Tibial nerve (tissue), 4 donors: ENCODE measurements around the gene OR6V1. TPM values are rescaled to one million over a fixed set of nuclear protein-coding genes. Genes with fewer than 3 reads are reported as not detected.

Experiments
- DNase-seq, 2 donors: peaks; one replicate each; pipeline ENCODE4 v3.0.0-alpha.2; 2019; ENCODE audit warnings: low spot score in 2 of 2
- H3K27ac ChIP-seq, 4 donors: fragments of 200-600 bp; sonication (generic) in 3 of 4; one replicate each; pipeline ENCODE4 v1.5.1; 2017 to 2019; ENCODE audit warnings: mild to moderate bottlenecking in 1 of 4
- H3K27me3 ChIP-seq, 2 donors: fragments of 200-600 bp; sonication (generic) in 1 of 2; one replicate each; pipeline versions ENCODE4 v1.5.1 to v1.6.0; 2017 to 2019
- H3K36me3 ChIP-seq, 3 donors: fragments of 200-600 bp; sonication (generic); one replicate each; pipeline ENCODE4 v1.5.1; 2018 to 2019
- H3K4me1 ChIP-seq, 4 donors: fragments of 200-600 bp; sonication (generic) in 3 of 4; one replicate each; pipeline ENCODE4 v1.5.1; 2017 to 2019
- H3K4me3 ChIP-seq, 4 donors: fragments of 200-600 bp; sonication (generic) in 3 of 4; one replicate each; pipeline ENCODE4 v1.5.1; 2017 to 2019; ENCODE audit warnings: mild to moderate bottlenecking in 1 of 4, moderate library complexity in 1 of 4
- H3K9me3 ChIP-seq, 4 donors: fragments of 200-600 bp; sonication (generic) in 3 of 4; one replicate each; pipeline ENCODE4 v1.5.1; 2017 to 2019
- EP300 ChIP-seq, 2 donors: sonication (generic); formaldehyde crosslinking; IDR thresholded peaks; one replicate each; pipeline ENCODE4 v1.6.1; 2017; ENCODE audit warnings: antibody characterized with exemption in 2 of 2, mild to moderate bottlenecking in 1 of 2
- POLR2A ChIP-seq, 2 donors: fragments of 450-650 bp; IDR thresholded peaks; one replicate each; pipeline ENCODE4 v1.6.1; 2017; ENCODE audit warnings: antibody characterized with exemption in 2 of 2, mild to moderate bottlenecking in 2 of 2, moderate library complexity in 2 of 2
- WGBS, 2 donors: methylation state at CpG; one replicate each; pipeline ENCODE4 v1.1.5; 2018; 5-methylcytosine and 5-hydroxymethylcytosine counted together
- total RNA-seq, 4 donors: library from RNA; depleted of rRNA; stranded (reverse); fragments of >200 nt; gene quantifications; one replicate each; pipeline ENCODE4 v1.1.0, GENCODE V29; 2016
- TF ChIP-seq, protein P1 (sequence below), 5 experiments: fragments of 200-600 bp in 3 of 5; fragments of 450-650 bp in 2 of 5; sonication (generic) in 3 of 5; IDR thresholded peaks; one replicate each; pipeline ENCODE4 v1.5.1; 2016 to 2019; ENCODE audit warnings: antibody characterized with exemption in 5 of 5, mild to moderate bottlenecking in 3 of 5, moderate library complexity in 2 of 5

OR6V1 gene
- total RNA-seq, 4 donors from 2014 or later = not detected

DNA sequence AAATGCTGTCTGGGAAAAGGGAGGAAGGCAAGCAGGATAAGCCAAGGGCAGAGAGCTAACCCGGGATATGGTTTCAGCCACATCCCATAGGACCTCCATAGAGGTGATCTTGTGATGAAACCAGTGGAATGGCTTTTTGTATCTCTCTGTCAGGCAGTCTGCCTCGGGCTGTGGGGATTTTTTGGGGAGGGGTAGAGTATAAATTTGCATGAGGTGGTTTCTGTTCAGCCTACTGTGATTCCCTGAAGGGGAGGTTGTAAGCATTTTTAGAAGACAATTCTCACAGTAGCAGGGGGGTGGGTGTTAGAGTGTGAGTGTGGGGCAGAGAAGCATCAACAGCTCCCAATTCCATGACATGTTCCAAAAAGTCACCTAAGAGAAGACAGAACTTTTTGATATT is 37.1 kb upstream of the OR6V1 start:
- Histone ChIP-seq H3K9me3 (no peaks in the 10 kb centered on the region), H3K4me1 (peaks cover 0 to 26% (median 0%) of the 10 kb centered on the region in 4 donors), H3K36me3 (no peaks in the 10 kb centered on the region), H3K27ac (no peak overlapping the region), H3K4me3 (no peak overlapping the region), H3K27me3 (no peaks in the 10 kb centered on the region)
- DNase-seq = no peak
- TF ChIP-seq, protein P1, sequence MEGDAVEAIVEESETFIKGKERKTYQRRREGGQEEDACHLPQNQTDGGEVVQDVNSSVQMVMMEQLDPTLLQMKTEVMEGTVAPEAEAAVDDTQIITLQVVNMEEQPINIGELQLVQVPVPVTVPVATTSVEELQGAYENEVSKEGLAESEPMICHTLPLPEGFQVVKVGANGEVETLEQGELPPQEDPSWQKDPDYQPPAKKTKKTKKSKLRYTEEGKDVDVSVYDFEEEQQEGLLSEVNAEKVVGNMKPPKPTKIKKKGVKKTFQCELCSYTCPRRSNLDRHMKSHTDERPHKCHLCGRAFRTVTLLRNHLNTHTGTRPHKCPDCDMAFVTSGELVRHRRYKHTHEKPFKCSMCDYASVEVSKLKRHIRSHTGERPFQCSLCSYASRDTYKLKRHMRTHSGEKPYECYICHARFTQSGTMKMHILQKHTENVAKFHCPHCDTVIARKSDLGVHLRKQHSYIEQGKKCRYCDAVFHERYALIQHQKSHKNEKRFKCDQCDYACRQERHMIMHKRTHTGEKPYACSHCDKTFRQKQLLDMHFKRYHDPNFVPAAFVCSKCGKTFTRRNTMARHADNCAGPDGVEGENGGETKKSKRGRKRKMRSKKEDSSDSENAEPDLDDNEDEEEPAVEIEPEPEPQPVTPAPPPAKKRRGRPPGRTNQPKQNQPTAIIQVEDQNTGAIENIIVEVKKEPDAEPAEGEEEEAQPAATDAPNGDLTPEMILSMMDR (IDR thresholded peaks at IDR 0.05) = no peak
- TF ChIP-seq POLR2A (IDR thresholded peaks at IDR 0.05) (no peak), EP300 (IDR thresholded peaks at IDR 0.05) (no peak)
- WGBS, 2 donors = 58 to 61% methylated on average over 2 of the region's 2 CpGs

DNA sequence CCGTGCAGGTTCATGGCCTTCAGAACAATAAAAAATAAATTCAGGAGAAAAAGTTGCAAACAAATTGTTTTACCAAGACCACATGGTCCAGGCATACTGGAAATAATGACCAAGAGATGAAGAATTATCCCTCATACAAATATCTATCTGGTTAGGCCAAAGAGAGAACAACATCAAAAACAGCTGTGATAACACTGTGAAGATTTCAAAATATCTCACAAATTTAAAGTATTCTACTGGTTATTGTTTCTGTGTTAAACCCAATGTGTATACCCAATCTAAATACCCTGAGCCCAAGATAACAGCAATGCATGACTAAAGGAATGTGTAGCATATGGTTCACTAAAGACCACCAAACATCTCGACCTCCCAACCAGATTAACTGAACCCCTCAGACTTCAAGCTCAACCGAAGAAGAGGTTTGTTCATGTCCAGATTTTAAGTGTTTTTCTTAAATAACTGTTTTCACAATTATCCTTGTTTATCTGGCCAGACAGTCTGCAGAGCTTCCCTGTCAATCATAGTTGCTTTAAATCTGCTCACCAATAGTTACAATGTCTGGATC is 36.1 kb upstream of the OR6V1 start:
- H3K27ac ChIP-seq = no peak overlapping the region
- 57 to 59% methylated on average over 3 of the region's 3 CpGs for WGBS, 2 donors
- no peaks in the 10 kb centered on the region for H3K9me3 ChIP-seq
- H3K4me3 ChIP-seq = no peak overlapping the region
- TF ChIP-seq, protein P1 (IDR thresholded peaks at IDR 0.05) = no peak
- no peak for TF ChIP-seq POLR2A (IDR thresholded peaks at IDR 0.05)
- no peak for TF ChIP-seq EP300 (IDR thresholded peaks at IDR 0.05)
- H3K4me1 ChIP-seq = peaks cover 0 to 26% (median 0%) of the 10 kb centered on the region in 4 donors
- DNase-seq = no peak
- H3K36me3 ChIP-seq = no peaks in the 10 kb centered on the region
- no peaks in the 10 kb centered on the region for H3K27me3 ChIP-seq

DNA sequence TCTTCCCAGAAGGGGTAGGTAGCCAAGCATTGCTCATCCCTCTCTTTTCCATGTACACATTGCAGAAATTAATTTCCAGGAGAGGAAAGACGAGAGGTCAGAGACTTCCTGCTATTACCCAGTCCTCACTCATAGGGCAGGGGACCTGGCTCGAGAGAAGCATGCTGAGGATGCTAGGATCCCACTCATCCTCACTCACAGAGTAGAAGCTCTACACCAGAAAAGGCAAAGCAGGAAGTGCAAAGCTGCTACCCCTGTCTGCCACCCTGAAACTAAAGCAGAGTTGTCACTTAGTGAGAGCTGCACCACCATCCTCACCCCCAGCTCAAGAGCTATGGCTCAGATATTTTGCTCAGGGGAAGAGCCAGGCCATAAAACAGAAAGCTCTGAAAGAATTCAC is 35.1 kb upstream of the OR6V1 start:
- TF ChIP-seq EP300 (IDR thresholded peaks at IDR 0.05) = no peak
- no peak for TF ChIP-seq POLR2A (IDR thresholded peaks at IDR 0.05)
- TF ChIP-seq, protein P1 (IDR thresholded peaks at IDR 0.05) = no peak
- H3K27ac ChIP-seq = no peak overlapping the region
- no peaks in the 10 kb centered on the region for H3K9me3 ChIP-seq
- 48 to 60% methylated on average over 2 of the region's 2 CpGs for WGBS, 2 donors
- peaks cover 0 to 26% (median 0%) of the 10 kb centered on the region in 4 donors for H3K4me1 ChIP-seq
- no peaks in the 10 kb centered on the region for H3K36me3 ChIP-seq
- no peaks in the 10 kb centered on the region for H3K27me3 ChIP-seq
- no peak overlapping the region for H3K4me3 ChIP-seq
- DNase-seq = no peak

DNA sequence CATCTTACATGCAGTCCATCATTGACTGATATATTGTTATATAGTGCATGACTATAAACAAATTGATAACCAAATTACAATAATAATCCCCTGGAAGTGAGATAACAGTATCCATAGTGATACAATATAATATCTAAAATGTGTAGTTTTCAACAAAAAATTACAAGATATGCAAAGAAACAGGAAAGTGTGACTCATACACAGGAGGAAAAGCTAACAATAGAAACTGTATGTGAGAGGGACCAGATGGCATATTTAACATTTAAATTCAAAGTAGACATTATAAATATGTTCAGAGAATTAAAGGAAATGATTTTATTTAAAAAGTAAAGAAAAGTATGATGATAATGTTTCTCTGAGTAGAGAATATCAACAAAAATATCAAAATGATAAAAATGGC is 33.2 kb upstream of the OR6V1 start:
- H3K4me1 ChIP-seq = peaks cover 0 to 17% (median 0%) of the 10 kb centered on the region in 4 donors
- DNase-seq = no peak
- H3K27ac ChIP-seq = no peak overlapping the region
- no peaks in the 10 kb centered on the region for H3K27me3 ChIP-seq
- H3K4me3 ChIP-seq = no peak overlapping the region
- TF ChIP-seq POLR2A (IDR thresholded peaks at IDR 0.05) (no peak), EP300 (IDR thresholded peaks at IDR 0.05) (no peak)
- TF ChIP-seq, protein P1 (IDR thresholded peaks at IDR 0.05) = no peak
- no peaks in the 10 kb centered on the region for H3K36me3 ChIP-seq
- H3K9me3 ChIP-seq = no peaks in the 10 kb centered on the region

DNA sequence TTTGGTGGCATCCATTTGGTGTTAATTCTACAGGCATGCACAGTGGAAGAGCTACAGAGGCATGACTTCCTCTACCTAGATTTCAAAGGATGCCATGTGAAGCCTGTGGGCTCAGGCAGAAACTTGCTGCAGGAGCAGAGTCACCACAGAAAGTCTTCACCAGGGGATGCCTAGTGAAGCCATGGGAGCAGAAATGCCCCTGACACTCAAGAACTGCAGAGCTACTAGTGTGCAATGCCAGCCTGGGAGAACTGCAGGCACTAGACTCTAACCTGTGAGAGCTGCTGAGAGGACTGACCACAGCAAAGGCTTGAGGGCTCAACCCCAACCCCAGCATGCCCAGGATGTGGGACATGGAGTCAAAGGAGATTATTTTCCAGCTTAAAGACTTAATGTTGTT is 29.1 kb upstream of the OR6V1 start:
- Histone ChIP-seq H3K4me1 (no peaks in the 10 kb centered on the region), H3K4me3 (no peak overlapping the region)
- no peak for TF ChIP-seq POLR2A (IDR thresholded peaks at IDR 0.05)
- TF ChIP-seq EP300 (IDR thresholded peaks at IDR 0.05) = no peak
- TF ChIP-seq, protein P1 (IDR thresholded peaks at IDR 0.05) = no peak

More for the DNA sequence above, 29.1 kb upstream of the OR6V1 start:
- Histone ChIP-seq H3K27me3 (no peaks in the 10 kb centered on the region), H3K9me3 (no peaks in the 10 kb centered on the region), H3K36me3 (no peaks in the 10 kb centered on the region), H3K27ac (no peak overlapping the region)
- DNase-seq = no peak
